Endothelial cell of umbilical vein (primary cell): ENCODE results near the gene HS3ST3B1. TPM values are rescaled to one million over a fixed set of nuclear protein-coding genes. Genes with fewer than 3 reads are reported as not detected.

ENCODE experiments used
- BruUV-seq: library from RNA; stranded (reverse); fragments of 400-500 nt; replicated peaks from 2 replicates; lab custom pipeline; 2021; lab: Mats Ljungman, UMichigan
- CTCF ChIA-PET: fragments of 300-600, 350-600 bp; sonication (Branson Sonifier 250); formaldehyde crosslinking; loops from one replicate; lab custom pipeline; 2021; ENCODE audit warnings: antibody characterized with exemption, inconsistent platforms; lab: Charles Lee
- POLR2A ChIA-PET: fragments of 300-600, 350-600 bp; sonication (Branson Sonifier 250); formaldehyde crosslinking; loops from one replicate; lab custom pipeline; 2021; ENCODE audit warnings: antibody characterized with exemption, inconsistent platforms; lab: Charles Lee
- DNase-seq: peaks from one replicate; pipeline ENCODE4 v3.0.0-alpha.2; 2011; ENCODE audit warnings: low read depth, low spot score
- FAIRE-seq: peaks from 2 replicates; lab custom pipeline; 2011; peaks lifted over from hg19 to GRCh38; lab: Jason Lieb, UNC
- H2AFZ ChIP-seq: 2 replicates; pipeline ENCODE4 v1.6.0; 2012; ENCODE audit warnings: low read depth, low read length, control low read depth, inconsistent platforms
- H3K27ac ChIP-seq: 2 replicates; pipeline ENCODE4 v1.5.1; 2011; ENCODE audit warnings: low read depth, mild to moderate bottlenecking, control low read depth, low read length, moderate library complexity; ENCODE audit not compliant: insufficient read depth
- H3K27me3 ChIP-seq, 2 experiments: 2 replicates each; pipeline versions ENCODE4 v1.6.0 to v1.6.1; 2011; ENCODE audit warnings: low read length in 2 of 2, mixed read lengths in 1 of 2; ENCODE audit not compliant: control insufficient read depth in 2 of 2, insufficient read depth in 2 of 2
- H3K36me3 ChIP-seq, 2 experiments: 2 replicates in 1 of 2; 3 replicates in 1 of 2; pipeline ENCODE4 v1.5.1; 2011; ENCODE audit warnings: low read length in 2 of 2, mild to moderate bottlenecking in 1 of 2, moderate library complexity in 1 of 2; ENCODE audit not compliant: control insufficient read depth in 2 of 2, insufficient read depth in 2 of 2; ENCODE audit errors: extremely low read depth in 1 of 2
- H3K4me1 ChIP-seq: 3 replicates; pipeline ENCODE4 v1.5.1; 2011; ENCODE audit warnings: mild to moderate bottlenecking, low read length; ENCODE audit not compliant: control insufficient read depth, insufficient read depth; ENCODE audit errors: extremely low read depth
- H3K4me2 ChIP-seq: 2 replicates; pipeline ENCODE4 v1.6.1; 2011; ENCODE audit warnings: low read length, control low read depth, mixed read lengths; ENCODE audit not compliant: insufficient read depth
- H3K4me3 ChIP-seq, 3 experiments: fragments of 200-600 bp in 1 of 3; sonication (generic), shearing (Covaris generic) in 1 of 3; replicated peaks in 1 of 3; 2 replicates each; pipeline ENCODE4 v1.5.1; 2011 to 2016; ENCODE audit warnings: control low read depth in 3 of 3, low read length in 3 of 3, mild to moderate bottlenecking in 2 of 3, inconsistent platforms in 1 of 3, low read depth in 1 of 3, moderate library complexity in 1 of 3; ENCODE audit not compliant: insufficient read depth in 1 of 3
- H3K79me2 ChIP-seq: 2 replicates; pipeline ENCODE4 v1.6.0; 2012; ENCODE audit warnings: low read length, inconsistent platforms; ENCODE audit not compliant: control insufficient read depth, insufficient read depth
- H3K9ac ChIP-seq: replicated peaks from 2 replicates; pipeline ENCODE3; 2011; ENCODE audit warnings: low read length, control low read depth; ENCODE audit not compliant: insufficient read depth; ENCODE audit errors: extremely low read depth
- H3K9me1 ChIP-seq: replicated peaks from 3 replicates; pipeline ENCODE4 v1.6.0; 2011; ENCODE audit warnings: mild to moderate bottlenecking, low read length; ENCODE audit not compliant: control insufficient read depth, insufficient read depth; ENCODE audit errors: extremely low read depth
- H3K9me3 ChIP-seq: replicated peaks from 2 replicates; pipeline ENCODE4 v1.5.1; 2012; ENCODE audit warnings: low read length, inconsistent platforms; ENCODE audit not compliant: control insufficient read depth, insufficient read depth
- H4K20me1 ChIP-seq: replicated peaks from 2 replicates; pipeline ENCODE3; 2011; ENCODE audit warnings: mild to moderate bottlenecking, low read length; ENCODE audit not compliant: control insufficient read depth, insufficient read depth; ENCODE audit errors: extremely low read depth
- EZH2 ChIP-seq: IDR thresholded peaks from 2 replicates; pipeline ENCODE4 v1.6.1; 2012; ENCODE audit warnings: borderline replicate concordance, low read depth, mild to moderate bottlenecking, moderate library complexity, low read length, inconsistent platforms; ENCODE audit not compliant: severe bottlenecking
- FOS ChIP-seq: IDR thresholded peaks from 2 replicates; pipeline ENCODE4 v1.6.1; 2011; ENCODE audit warnings: mild to moderate bottlenecking, low read length, moderate library complexity, borderline replicate concordance; ENCODE audit not compliant: insufficient read depth
- GATA2 ChIP-seq: IDR thresholded peaks from 2 replicates; pipeline ENCODE4 v1.7.0; 2011; ENCODE audit warnings: low read depth, mild to moderate bottlenecking, moderate library complexity, mixed read lengths, low read length; ENCODE audit not compliant: insufficient read length, insufficient read depth
- JUN ChIP-seq: IDR thresholded peaks from 2 replicates; pipeline ENCODE4 v1.6.1; 2011; ENCODE audit warnings: borderline replicate concordance, low read depth; ENCODE audit not compliant: insufficient read length, insufficient read depth
- MAX ChIP-seq: IDR thresholded peaks from 2 replicates; pipeline ENCODE4 v1.6.1; 2011; ENCODE audit not compliant: insufficient read depth, insufficient read length
- MYC ChIP-seq: IDR thresholded peaks from one replicate; pipeline ENCODE4 v1.6.1; 2011; ENCODE audit warnings: mild to moderate bottlenecking, low read depth, low read length
- POLR2A ChIP-seq: IDR thresholded peaks from 2 replicates; pipeline ENCODE4 v1.6.1; 2012; ENCODE audit warnings: low read depth, mild to moderate bottlenecking, control low read depth, low read length
- POLR2AphosphoS5 ChIP-seq: IDR thresholded peaks from 2 replicates; pipeline ENCODE4 v1.6.1; 2012; ENCODE audit warnings: low read depth, mild to moderate bottlenecking, control low read depth, low read length, moderate library complexity; ENCODE audit not compliant: insufficient read depth
- dilution Hi-C: fragments of 300-500 bp; cut with MboI; formaldehyde crosslinking; loops from one replicate; pipeline ENCODE4 v1.15.0; 2019; ENCODE audit warnings: low sequenced_read_pairs; ENCODE audit not compliant: extremely low pct_ligation_motif_present
- intact Hi-C: fragments of 100-400 bp; cut with micrococcal nuclease; formaldehyde crosslinking; loops from one replicate; pipeline ENCODE4 v1.10.0; 2022
- polyA plus RNA-seq, 4 experiments: library from polyadenylated mRNA; depleted of rRNA in 3 of 4; stranded (reverse) in 3 of 4; unstranded in 1 of 4; fragments of >200 nt; gene quantifications; 2 replicates each; pipeline versions ENCODE4 v1.2.1 to v1.2.3, GENCODE V29; 2011 to 2012; ENCODE audit warnings: missing spikeins in 1 of 4
- total RNA-seq: library from RNA; stranded (reverse); gene quantifications from 2 replicates; pipeline ENCODE4 v1.2.3, GENCODE V29; 2021
- TF ChIP-seq, protein P1 (sequence below), 2 donors: IDR thresholded peaks; 1 replicate in 1 of 2; 2 replicates in 1 of 2; pipeline ENCODE4 v1.5.1; 2011; ENCODE audit warnings: low read length in 2 of 2, mild to moderate bottlenecking in 2 of 2, moderate library complexity in 2 of 2, control low read depth in 1 of 2, inconsistent platforms in 1 of 2, low read depth in 1 of 2; ENCODE audit not compliant: insufficient read depth in 1 of 2; ENCODE audit errors: extremely low read depth in 1 of 2

HS3ST3B1 gene
- total and polyA plus RNA-seq, 2 donors (not counting 3 experiments of a cell fraction or from before 2014, with no cell fraction given): not detected

- Histone ChIP-seq H3K4me2 (no peak overlapping the region), H3K27me3 (peaks cover 48 to 79% of the 10 kb centered on the region in 2 experiments), H2AFZ (no peak overlapping the region), H3K9me3 (no peaks in the 10 kb centered on the region), H3K27ac (no peak overlapping the region), H3K4me1 (peaks cover 6% of the 10 kb centered on the region), H3K4me3 (no peak overlapping the region), H4K20me1 (no peaks in the 10 kb centered on the region), H3K9me1 (no peaks in the 10 kb centered on the region), H3K9ac (no peak overlapping the region), H3K36me3 (no peaks in the 10 kb centered on the region), H3K79me2 (no peaks in the 10 kb centered on the region)
- ChIA-PET CTCF (interaction anchor here (1.2 kb wide), 1 partner anchor 708 kb away, joined by 3 read pairs; no protein-coding TSS in a partner anchor), POLR2A (interaction anchor here (0.6 kb wide), 1 partner anchor 1177 kb away, joined by 3 read pairs; no protein-coding TSS in a partner anchor)
- TF ChIP-seq EZH2 (no peak), POLR2AphosphoS5 (no peak), POLR2A (no peak), JUN (no peak), MAX (no peak), FOS (no peak), GATA2 (no peak), MYC (no peak)
- TF ChIP-seq, protein P1, sequence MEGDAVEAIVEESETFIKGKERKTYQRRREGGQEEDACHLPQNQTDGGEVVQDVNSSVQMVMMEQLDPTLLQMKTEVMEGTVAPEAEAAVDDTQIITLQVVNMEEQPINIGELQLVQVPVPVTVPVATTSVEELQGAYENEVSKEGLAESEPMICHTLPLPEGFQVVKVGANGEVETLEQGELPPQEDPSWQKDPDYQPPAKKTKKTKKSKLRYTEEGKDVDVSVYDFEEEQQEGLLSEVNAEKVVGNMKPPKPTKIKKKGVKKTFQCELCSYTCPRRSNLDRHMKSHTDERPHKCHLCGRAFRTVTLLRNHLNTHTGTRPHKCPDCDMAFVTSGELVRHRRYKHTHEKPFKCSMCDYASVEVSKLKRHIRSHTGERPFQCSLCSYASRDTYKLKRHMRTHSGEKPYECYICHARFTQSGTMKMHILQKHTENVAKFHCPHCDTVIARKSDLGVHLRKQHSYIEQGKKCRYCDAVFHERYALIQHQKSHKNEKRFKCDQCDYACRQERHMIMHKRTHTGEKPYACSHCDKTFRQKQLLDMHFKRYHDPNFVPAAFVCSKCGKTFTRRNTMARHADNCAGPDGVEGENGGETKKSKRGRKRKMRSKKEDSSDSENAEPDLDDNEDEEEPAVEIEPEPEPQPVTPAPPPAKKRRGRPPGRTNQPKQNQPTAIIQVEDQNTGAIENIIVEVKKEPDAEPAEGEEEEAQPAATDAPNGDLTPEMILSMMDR (IDR thresholded peaks at IDR 0.05; ENCODE audit: extremely low read depth in 1 of 2, insufficient read depth in 1 of 2, low read depth in 1 of 2, low read length in 2 of 2): no peak
- DNase-seq (no peak), FAIRE-seq (no peak)
- intact Hi-C loops: loop anchor here (10.0 kb wide), 2 partner anchors 292 to 618 kb away; no protein-coding TSS in a partner anchor
- BruUV-seq: no TSS peak
- dilution Hi-C loops: no loop called here
These were observed 5.7 kb downstream of the HS3ST3B1 start for GRCh38 chr17:14306596-14306995.
